Spleen (tissue), 11 donors: ENCODE data around the gene CNTROB. TPM values are rescaled to one million over a fixed set of nuclear protein-coding genes. Genes with fewer than 3 reads are reported as not detected.

ENCODE experiments used
- DNase-seq: peaks from one replicate; pipeline ENCODE4 v3.0.0-alpha.2; 2020
- H3K27ac ChIP-seq, 8 donors: fragments of 200-600 bp; sonication (generic) in 7 of 8; 1 replicate in 4 of 8; 2 replicates in 4 of 8; pipeline versions ENCODE4 v1.5.0 to v1.8.0; 2016 to 2021; ENCODE audit warnings: inconsistent platforms in 4 of 8, mild to moderate bottlenecking in 4 of 8, moderate library complexity in 1 of 8
- H3K27me3 ChIP-seq, 7 donors: fragments of 200-600 bp; sonication (generic) in 6 of 7; replicated peaks in 1 of 7; 1 replicate in 4 of 7; 2 replicates in 3 of 7; pipeline versions ENCODE4 v1.5.0 to v1.8.0; 2016 to 2021; ENCODE audit warnings: inconsistent platforms in 3 of 7, mild to moderate bottlenecking in 1 of 7
- H3K36me3 ChIP-seq, 6 donors: fragments of 200-600 bp; sonication (generic) in 5 of 6; 1 replicate in 4 of 6; 2 replicates in 2 of 6; pipeline versions ENCODE4 v1.5.0 to v1.8.0; 2016 to 2021; ENCODE audit warnings: inconsistent platforms in 2 of 6
- H3K4me1 ChIP-seq, 6 donors: fragments of 200-600 bp; sonication (generic) in 5 of 6; 1 replicate in 3 of 6; 2 replicates in 3 of 6; pipeline versions ENCODE4 v1.5.0 to v1.8.0; 2016 to 2021; ENCODE audit warnings: inconsistent platforms in 3 of 6
- H3K4me3 ChIP-seq, 8 donors: fragments of 200-600 bp; sonication (generic) in 7 of 8; 1 replicate in 4 of 8; 2 replicates in 4 of 8; pipeline versions ENCODE4 v1.5.0 to v1.8.0; 2016 to 2021; ENCODE audit warnings: inconsistent platforms in 4 of 8, mild to moderate bottlenecking in 4 of 8, moderate library complexity in 2 of 8
- H3K9me3 ChIP-seq, 8 donors: fragments of 200-600 bp; sonication (generic) in 7 of 8; 1 replicate in 4 of 8; 2 replicates in 4 of 8; pipeline versions ENCODE4 v1.5.0 to v1.8.0; 2016 to 2021; ENCODE audit warnings: inconsistent platforms in 4 of 8
- POLR2A ChIP-seq, 3 donors: fragments of 450-650 bp; IDR thresholded peaks; one replicate each; pipeline ENCODE4 v1.5.1; 2017; ENCODE audit warnings: antibody characterized with exemption in 3 of 3, mild to moderate bottlenecking in 1 of 3
- POLR2AphosphoS5 ChIP-seq, 3 donors: sonication (generic); formaldehyde crosslinking; IDR thresholded peaks; one replicate each; pipeline ENCODE4 v1.5.1; 2017; ENCODE audit warnings: antibody characterized with exemption in 3 of 3
- WGBS, 5 donors: extraction: QIAGEN DNeasy Blood & Tissue Kit in 3 of 5; methylation state at CpG; one replicate each; pipeline versions ENCODE4 v1.1.5 to v1.1.7; 2013 to 2018; 5-methylcytosine and 5-hydroxymethylcytosine counted together
- intact Hi-C: fragments of 100-400 bp; cut with DNase I; formaldehyde crosslinking; loops from one replicate; pipeline ENCODE4 v1.15.0; 2023; ENCODE audit warnings: low total_unique reads
- polyA plus RNA-seq, 3 donors: library from polyadenylated mRNA; stranded (reverse); fragments of 200-250 nt; gene quantifications; one replicate each; pipeline ENCODE4 v1.2.1, GENCODE V29; 2013
- total RNA-seq, 7 donors: library from RNA; depleted of rRNA in 3 of 7; stranded (reverse); fragments of >200 nt in 3 of 7; fragmentation: NEBNext Ultra II Directional in 4 of 7; extraction: Animal tissue kit (Norgen Biotek cat#: 25700) in 4 of 7; gene quantifications; one replicate each; pipeline versions ENCODE4 v1.1.0 to v1.2.1, GENCODE V29; 2016 to 2021
- TF ChIP-seq, protein P1 (sequence below), 11 experiments: fragments of 200-600 bp in 7 of 11; fragments of 450-650 bp in 4 of 11; sonication (generic) in 4 of 11; IDR thresholded peaks in 8 of 11; conservative IDR thresholded peaks in 3 of 11; 1 replicate in 7 of 11; 2 replicates in 4 of 11; pipeline versions ENCODE4 v1.4.0 to v1.8.0; 2016 to 2021; ENCODE audit warnings: antibody characterized with exemption in 11 of 11, inconsistent platforms in 4 of 11, mild to moderate bottlenecking in 1 of 11
- donor health status: healthy with polysubstance abuse.
- donor health status: DM: no; HTN: no; CAD: no; lungs with moderate emphysema.
- donor health status: DM: no; HTN: no; CAD: no.
- donor health status: Bipolar disorder and iron deficiency.
- donor health status: healthy.
- donor health status: DM: no; HTN: no; CAD: no.
- donor health status: DM: yes; HTN: yes; CAD: no.

CNTROB gene
- total and polyA plus RNA-seq, 10 donors = 19.6 to 27.1 (median 24.7) TPM

DNA sequence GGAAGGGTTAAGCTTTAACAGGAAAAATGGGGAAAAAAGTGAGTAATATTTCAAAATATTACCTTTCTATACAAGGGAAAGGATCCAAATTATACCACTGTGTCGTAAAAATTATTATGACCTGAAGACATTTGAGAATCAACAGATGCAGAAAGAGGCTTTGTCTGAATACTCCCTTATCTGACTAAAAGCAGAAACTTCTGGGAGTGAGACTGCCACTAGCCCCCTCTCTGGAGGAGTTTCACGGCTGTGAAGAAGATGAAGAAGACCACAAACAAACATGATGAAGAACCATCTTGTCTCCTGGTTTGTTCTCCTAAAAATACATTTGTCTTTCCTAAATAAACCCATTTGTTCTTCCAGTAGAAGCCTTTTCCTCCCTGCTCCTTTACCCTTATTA, 29.4 kb downstream of the CNTROB start:
- TF ChIP-seq, protein P1, sequence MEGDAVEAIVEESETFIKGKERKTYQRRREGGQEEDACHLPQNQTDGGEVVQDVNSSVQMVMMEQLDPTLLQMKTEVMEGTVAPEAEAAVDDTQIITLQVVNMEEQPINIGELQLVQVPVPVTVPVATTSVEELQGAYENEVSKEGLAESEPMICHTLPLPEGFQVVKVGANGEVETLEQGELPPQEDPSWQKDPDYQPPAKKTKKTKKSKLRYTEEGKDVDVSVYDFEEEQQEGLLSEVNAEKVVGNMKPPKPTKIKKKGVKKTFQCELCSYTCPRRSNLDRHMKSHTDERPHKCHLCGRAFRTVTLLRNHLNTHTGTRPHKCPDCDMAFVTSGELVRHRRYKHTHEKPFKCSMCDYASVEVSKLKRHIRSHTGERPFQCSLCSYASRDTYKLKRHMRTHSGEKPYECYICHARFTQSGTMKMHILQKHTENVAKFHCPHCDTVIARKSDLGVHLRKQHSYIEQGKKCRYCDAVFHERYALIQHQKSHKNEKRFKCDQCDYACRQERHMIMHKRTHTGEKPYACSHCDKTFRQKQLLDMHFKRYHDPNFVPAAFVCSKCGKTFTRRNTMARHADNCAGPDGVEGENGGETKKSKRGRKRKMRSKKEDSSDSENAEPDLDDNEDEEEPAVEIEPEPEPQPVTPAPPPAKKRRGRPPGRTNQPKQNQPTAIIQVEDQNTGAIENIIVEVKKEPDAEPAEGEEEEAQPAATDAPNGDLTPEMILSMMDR (IDR thresholded peaks at IDR 0.05 in 8 of 11, conservative IDR thresholded peaks at IDR 0.05 in 3 of 11) = no peak
- TF ChIP-seq POLR2A (IDR thresholded peaks at IDR 0.05) (no peak), POLR2AphosphoS5 (IDR thresholded peaks at IDR 0.05) (no peak)
- no peak for DNase-seq
- Histone ChIP-seq H3K9me3 (no peaks in the 10 kb centered on the region), H3K27me3 (peaks cover 0 to 23% (median 5%) of the 10 kb centered on the region in 7 donors), H3K4me1 (peaks cover 0 to 4% (median 0%) of the 10 kb centered on the region in 6 donors), H3K4me3 (no peak overlapping the region), H3K36me3 (no peaks in the 10 kb centered on the region), H3K27ac (no peak overlapping the region)
- WGBS, 5 donors = 38 to 69% (median 46%) methylated on average over 2 of the region's 2 CpGs
- intact Hi-C loops = no loop called here

DNA sequence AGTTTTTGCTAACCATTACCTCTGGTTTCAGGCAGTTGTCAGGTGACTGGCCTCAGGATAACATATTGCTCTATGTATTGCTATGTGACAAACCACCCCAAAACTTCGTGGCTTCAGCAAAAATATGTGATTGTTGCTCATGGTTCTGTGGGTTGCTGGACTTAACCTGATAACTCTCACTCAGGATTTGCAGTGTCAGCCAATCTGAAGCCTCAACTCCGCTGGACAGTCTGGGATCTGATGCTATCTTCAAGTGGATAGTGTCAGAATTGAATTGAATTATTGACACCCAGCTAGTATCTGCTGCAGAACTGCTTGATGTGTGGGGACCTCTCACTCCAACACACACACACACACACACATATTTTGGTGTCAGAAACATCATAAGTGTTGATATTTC, 35.7 kb downstream of the CNTROB start:
- peaks cover 0 to 13% (median 0%) of the 10 kb centered on the region in 7 donors for H3K27me3 ChIP-seq
- H3K4me1 ChIP-seq = peaks cover 0 to 7% (median 0%) of the 10 kb centered on the region in 6 donors
- no peak for DNase-seq
- H3K4me3 ChIP-seq = no peak overlapping the region
- intact Hi-C loops = no loop called here
- H3K9me3 ChIP-seq = no peaks in the 10 kb centered on the region
- TF ChIP-seq, protein P1 (IDR thresholded peaks at IDR 0.05 in 8 of 11, conservative IDR thresholded peaks at IDR 0.05 in 3 of 11) = no peak
- TF ChIP-seq POLR2AphosphoS5 (IDR thresholded peaks at IDR 0.05) (no peak), POLR2A (IDR thresholded peaks at IDR 0.05) (no peak)
- no peak overlapping the region for H3K27ac ChIP-seq
- WGBS, 5 donors = 37 to 65% (median 45%) methylated on average over 2 of the region's 2 CpGs
- H3K36me3 ChIP-seq = no peaks in the 10 kb centered on the region

DNA sequence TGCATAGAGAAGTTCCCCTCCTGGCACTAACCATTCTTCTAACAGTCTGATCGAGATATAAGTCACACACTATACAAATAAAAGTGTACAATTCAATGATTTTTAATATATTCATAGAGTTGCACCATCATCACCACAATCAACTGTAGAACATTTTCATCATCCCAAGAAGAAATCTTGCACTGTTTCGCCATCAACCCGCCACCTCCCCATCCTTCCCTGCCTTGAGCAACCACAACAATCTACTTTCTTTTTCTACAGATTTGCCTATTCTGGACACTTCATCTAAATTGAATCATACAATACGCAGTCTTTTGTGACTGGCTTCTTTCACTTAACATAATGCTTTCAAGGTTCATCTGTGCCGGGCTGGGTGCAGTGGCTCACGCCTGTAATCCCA, 37.4 kb downstream of the CNTROB start:
- H3K36me3 ChIP-seq = no peaks in the 10 kb centered on the region
- intact Hi-C loops = no loop called here
- peaks cover 0 to 8% (median 8%) of the 10 kb centered on the region in 8 donors for H3K9me3 ChIP-seq
- peak overlapping the region in 3 of 8 donors; percentile 74 to 79 (median 78) for H3K27ac ChIP-seq
- TF ChIP-seq POLR2A (IDR thresholded peaks at IDR 0.05) (no peak), POLR2AphosphoS5 (IDR thresholded peaks at IDR 0.05) (peak in 1 of 3 donors; percentile 43)
- WGBS, 5 donors = 43 to 82% (median 67%) methylated on average over 6 of the region's 6 CpGs
- no peak overlapping the region for H3K4me3 ChIP-seq
- peaks cover 0 to 7% (median 0%) of the 10 kb centered on the region in 6 donors for H3K4me1 ChIP-seq
- H3K27me3 ChIP-seq = peaks cover 0 to 12% (median 0%) of the 10 kb centered on the region in 7 donors
- DNase-seq = no peak

DNA sequence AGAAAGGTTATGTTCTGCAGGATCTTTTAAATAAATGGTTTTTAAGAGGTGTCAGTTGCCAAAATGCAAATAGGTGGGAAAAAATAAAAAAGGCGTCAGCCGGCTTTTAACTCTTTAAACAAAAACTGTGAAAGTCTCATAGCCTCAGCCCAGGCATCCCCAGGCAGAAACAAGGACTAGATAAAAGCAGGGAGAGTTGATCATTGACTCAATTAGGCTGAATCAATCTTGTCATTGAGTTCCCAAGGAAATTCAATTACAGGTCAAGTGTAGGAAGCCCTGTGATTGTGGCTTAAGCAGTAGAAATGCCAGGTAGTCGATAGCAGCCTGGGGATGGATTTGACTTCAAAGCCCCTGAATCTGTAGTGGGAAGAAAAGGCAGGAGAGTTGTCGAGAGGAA, 39.6 kb downstream of the CNTROB start:
- intact Hi-C loops = no loop called here
- H3K36me3 ChIP-seq = no peaks in the 10 kb centered on the region

More for the DNA sequence above, 39.6 kb downstream of the CNTROB start:
- 57 to 84% (median 80%) methylated on average over 4 of the region's 4 CpGs for WGBS, 5 donors
- Histone ChIP-seq H3K4me1 (peaks cover 0 to 7% (median 0%) of the 10 kb centered on the region in 6 donors), H3K9me3 (peaks cover 0 to 30% (median 25%) of the 10 kb centered on the region in 8 donors), H3K27me3 (peaks cover 0 to 12% (median 0%) of the 10 kb centered on the region in 7 donors), H3K4me3 (no peak overlapping the region), H3K27ac (no peak overlapping the region)
- TF ChIP-seq POLR2A (IDR thresholded peaks at IDR 0.05) (no peak), POLR2AphosphoS5 (IDR thresholded peaks at IDR 0.05) (no peak)
- TF ChIP-seq, protein P1 (IDR thresholded peaks at IDR 0.05 in 8 of 11, conservative IDR thresholded peaks at IDR 0.05 in 3 of 11) = no peak
- DNase-seq = no peak
